Astrocyte (in vitro differentiated cells and primary cell): ENCODE measurements around the gene KRTAP10-6. TPM values are rescaled to one million over a fixed set of nuclear protein-coding genes. Genes with fewer than 3 reads are reported as not detected.

ENCODE experiments used
- DNase-seq: peaks from one replicate; pipeline ENCODE4 v3.0.0-alpha.2; 2010; ENCODE audit warnings: low read depth
- FAIRE-seq: peaks from 2 replicates; lab custom pipeline; 2011; peaks lifted over from hg19 to GRCh38; lab: Jason Lieb, UNC
- H2AFZ ChIP-seq: 2 replicates; pipeline ENCODE4 v1.6.0; 2012; ENCODE audit warnings: low read depth, low read length, inconsistent platforms
- H3K27ac ChIP-seq: 2 replicates; pipeline ENCODE4 v1.5.1; 2011; ENCODE audit warnings: low read depth, low read length, inconsistent platforms
- H3K27me3 ChIP-seq: 2 replicates; pipeline ENCODE4 v1.6.0; 2011; ENCODE audit warnings: low read length, inconsistent platforms; ENCODE audit not compliant: insufficient read depth
- H3K36me3 ChIP-seq: 2 replicates; pipeline ENCODE4 v1.5.1; 2011; ENCODE audit warnings: low read length, inconsistent platforms; ENCODE audit not compliant: insufficient read depth
- H3K4me1 ChIP-seq: 2 replicates; pipeline ENCODE4 v1.5.1; 2011; ENCODE audit warnings: low read length, inconsistent platforms; ENCODE audit not compliant: insufficient read depth
- H3K4me2 ChIP-seq: 2 replicates; pipeline ENCODE4 v1.6.0; 2012; ENCODE audit warnings: low read length, inconsistent platforms
- H3K4me3 ChIP-seq: 2 replicates; pipeline ENCODE4 v1.5.1; 2011; ENCODE audit warnings: low read depth, mild to moderate bottlenecking, low read length, inconsistent platforms; ENCODE audit not compliant: insufficient read depth
- H3K79me2 ChIP-seq: 2 replicates; pipeline ENCODE4 v1.6.0; 2012; ENCODE audit warnings: mild to moderate bottlenecking, low read length, inconsistent platforms; ENCODE audit not compliant: insufficient read depth
- H3K9ac ChIP-seq: 2 replicates; pipeline ENCODE4 v1.6.0; 2012; ENCODE audit warnings: mild to moderate bottlenecking, low read length, inconsistent platforms
- H3K9me3 ChIP-seq: 2 replicates; pipeline ENCODE4 v1.5.1; 2012; ENCODE audit warnings: low read depth, mild to moderate bottlenecking, low read length, inconsistent platforms; ENCODE audit not compliant: insufficient read depth
- H4K20me1 ChIP-seq: 2 replicates; pipeline ENCODE4 v1.6.0; 2012; ENCODE audit warnings: low read length, inconsistent platforms; ENCODE audit not compliant: insufficient read depth
- H3K27ac Mint-ChIP-seq: one replicate; pipeline ENCODE4 v1.8.0; 2021; ENCODE audit warnings: mild to moderate bottlenecking, mixed read lengths; ENCODE audit not compliant: unreplicated experiment
- H3K27me3 Mint-ChIP-seq: one replicate; pipeline ENCODE4 v1.8.0; 2021; ENCODE audit warnings: low read depth, mixed read lengths; ENCODE audit not compliant: unreplicated experiment
- H3K36me3 Mint-ChIP-seq: one replicate; pipeline ENCODE4 v1.8.0; 2021; ENCODE audit warnings: low read depth, mixed read lengths; ENCODE audit not compliant: unreplicated experiment
- H3K4me1 Mint-ChIP-seq: one replicate; pipeline ENCODE4 v1.8.0; 2021; ENCODE audit warnings: low read depth, mixed read lengths; ENCODE audit not compliant: unreplicated experiment
- H3K4me3 Mint-ChIP-seq: one replicate; pipeline ENCODE4 v1.8.0; 2021; ENCODE audit warnings: mild to moderate bottlenecking, moderate library complexity, mixed read lengths; ENCODE audit not compliant: unreplicated experiment
- H3K9me3 Mint-ChIP-seq: one replicate; pipeline ENCODE4 v1.8.0; 2021; ENCODE audit warnings: mild to moderate bottlenecking, mixed read lengths; ENCODE audit not compliant: unreplicated experiment
- CTCF ChIP-seq: IDR thresholded peaks from 2 replicates; pipeline ENCODE4 v1.5.1; 2011; ENCODE audit warnings: low read depth, mild to moderate bottlenecking, inconsistent platforms, low read length, moderate library complexity; ENCODE audit not compliant: insufficient read depth
- EZH2 ChIP-seq: IDR thresholded peaks from 2 replicates; pipeline ENCODE4 v1.6.1; 2012; ENCODE audit warnings: mild to moderate bottlenecking, low read length, inconsistent platforms; ENCODE audit not compliant: insufficient read depth
- total RNA-seq: library from RNA; stranded (reverse); gene quantifications from 2 replicates; pipeline ENCODE4 v1.2.1, GENCODE V29; 2021

Gene KRTAP10-6
- total RNA-seq, 1 donor from 2014 or later: not detected

- Mint-ChIP-seq H3K9me3 (peaks cover 17% of the 10 kb centered on the region), H3K27ac (no peak overlapping the region), H3K4me1 (peaks cover 3% of the 10 kb centered on the region), H3K27me3 (peaks cover 10% of the 10 kb centered on the region), H3K4me3 (no peak overlapping the region), H3K36me3 (peaks cover 6% of the 10 kb centered on the region)
- Histone ChIP-seq H3K4me2 (no peak overlapping the region), H3K9ac (no peak overlapping the region), H3K4me1 (no peaks in the 10 kb centered on the region), H3K27ac (no peak overlapping the region), H3K4me3 (no peak overlapping the region), H4K20me1 (no peaks in the 10 kb centered on the region), H3K36me3 (no peaks in the 10 kb centered on the region), H3K27me3 (no peaks in the 10 kb centered on the region), H3K79me2 (no peaks in the 10 kb centered on the region), H3K9me3 (peaks cover 11% of the 10 kb centered on the region), H2AFZ (no peak overlapping the region)
- FAIRE-seq: no peak
- TF ChIP-seq EZH2 (no peak), CTCF (no peak)
- DNase-seq: no peak
Observed at GRCh38 chr21:44568261-44568660, 24.0 kb downstream of the KRTAP10-6 start.

- no peak overlapping the region for H3K4me3 Mint-ChIP-seq
- Histone ChIP-seq H3K79me2 (no peaks in the 10 kb centered on the region), H3K4me3 (no peak overlapping the region), H3K27me3 (no peaks in the 10 kb centered on the region), H3K4me1 (no peaks in the 10 kb centered on the region), H3K27ac (no peak overlapping the region), H3K4me2 (no peak overlapping the region), H3K36me3 (no peaks in the 10 kb centered on the region), H3K9ac (no peak overlapping the region), H4K20me1 (no peaks in the 10 kb centered on the region), H3K9me3 (peaks cover 11% of the 10 kb centered on the region), H2AFZ (no peak overlapping the region)
- DNase-seq (no peak), FAIRE-seq (no peak)
- peaks cover 17% of the 10 kb centered on the region for H3K9me3 Mint-ChIP-seq
- H3K4me1 Mint-ChIP-seq: no peaks in the 10 kb centered on the region
- TF ChIP-seq EZH2 (no peak), CTCF (no peak)
- no peak overlapping the region for H3K27ac Mint-ChIP-seq
- peaks cover 10% of the 10 kb centered on the region for H3K27me3 Mint-ChIP-seq
- peaks cover 4% of the 10 kb centered on the region for H3K36me3 Mint-ChIP-seq
Observed at GRCh38 chr21:44567481-44568171, 24.7 kb downstream of the KRTAP10-6 start.

- H3K27me3 ChIP-seq: no peaks in the 10 kb centered on the region
- no peak for DNase-seq
- FAIRE-seq: no peak
- no peak overlapping the region for H3K9ac ChIP-seq
- H3K9me3 Mint-ChIP-seq: peaks cover 15% of the 10 kb centered on the region
- peaks cover 5% of the 10 kb centered on the region for H3K9me3 ChIP-seq
- no peak overlapping the region for H3K4me3 ChIP-seq
- no peaks in the 10 kb centered on the region for H3K4me1 Mint-ChIP-seq
- no peaks in the 10 kb centered on the region for H4K20me1 ChIP-seq
- peaks cover 10% of the 10 kb centered on the region for H3K27me3 Mint-ChIP-seq
- no peak overlapping the region for H3K27ac Mint-ChIP-seq
- H3K36me3 ChIP-seq: no peaks in the 10 kb centered on the region
- H3K27ac ChIP-seq: no peak overlapping the region
- TF ChIP-seq EZH2 (no peak), CTCF (no peak)
- H3K4me3 Mint-ChIP-seq: no peak overlapping the region
- no peak overlapping the region for H2AFZ ChIP-seq
- H3K4me1 ChIP-seq: no peaks in the 10 kb centered on the region
- no peaks in the 10 kb centered on the region for H3K79me2 ChIP-seq
- H3K36me3 Mint-ChIP-seq: peaks cover 2% of the 10 kb centered on the region
- H3K4me2 ChIP-seq: no peak overlapping the region
Observed at GRCh38 chr21:44566403-44566802, 25.9 kb downstream of the KRTAP10-6 start.
